ENCODE measurements around the gene VOPP1.

VOPP1 gene

GRCh38 chr7:55426676-55427075 lies 145.6 kb downstream of the VOPP1 start:
- no peak for DNase-seq (ENCODE audit: low spot score)
- H3K4me3 ChIP-seq = no peak overlapping the region

GRCh38 chr7:55425141-55425752 lies 147.1 kb downstream of the VOPP1 start:
- no peak for DNase-seq (ENCODE audit: low spot score)
- no peak overlapping the region for H3K27ac ChIP-seq
- H3K4me3 ChIP-seq = no peak overlapping the region
- no peak for TF ChIP-seq CTCF (IDR thresholded peaks at IDR 0.05)

More at GRCh38 chr7:55426676-55427075, 145.6 kb downstream of the VOPP1 start:
- TF ChIP-seq CTCF (IDR thresholded peaks at IDR 0.05) = no peak
- H3K27ac ChIP-seq = no peak overlapping the region

- no peak overlapping the region for H3K27ac ChIP-seq
- TF ChIP-seq CTCF (IDR thresholded peaks at IDR 0.05) = no peak
- DNase-seq (ENCODE audit: low spot score) = no peak
- no peak overlapping the region for H3K4me3 ChIP-seq
Measured at GRCh38 chr7:55423891-55424290, 148.4 kb downstream of the VOPP1 start.

GRCh38 chr7:55423277-55423711 lies 149.0 kb downstream of the VOPP1 start:
- H3K27ac ChIP-seq = no peak overlapping the region
- no peak for TF ChIP-seq CTCF (IDR thresholded peaks at IDR 0.05)
- DNase-seq (ENCODE audit: low spot score) = no peak
- H3K4me3 ChIP-seq = no peak overlapping the region

Data from coronary artery (tissue), 2 donors.